Stomach smooth muscle (tissue), 2 donors: ENCODE measurements around the gene FAM20B.
"Not testable (repeated sequence)": the region's sequence is repeated elsewhere in the genome, so short reads cannot be mapped to it uniquely, and the experiment has no call there.

ENCODE experiments used
- H3K27ac ChIP-seq: one replicate; pipeline ENCODE4 v1.7.0; 2013; ENCODE audit warnings: mild to moderate bottlenecking, low read length, inconsistent platforms
- H3K27me3 ChIP-seq, 2 donors: one replicate each; pipeline ENCODE4 v1.7.0; 2013; ENCODE audit warnings: low read length in 2 of 2; ENCODE audit not compliant: insufficient read depth in 2 of 2, control insufficient read depth in 1 of 2
- H3K36me3 ChIP-seq, 2 donors: one replicate each; pipeline ENCODE4 v1.7.0; 2013; ENCODE audit warnings: low read length in 2 of 2; ENCODE audit not compliant: control insufficient read depth in 2 of 2, insufficient read depth in 2 of 2
- H3K4me1 ChIP-seq: one replicate; pipeline ENCODE4 v1.7.0; 2013; ENCODE audit warnings: low read length; ENCODE audit not compliant: control insufficient read depth, insufficient read depth
- H3K4me3 ChIP-seq, 2 donors: one replicate each; pipeline ENCODE4 v1.7.0; 2013; ENCODE audit warnings: low read length in 2 of 2
- H3K9ac ChIP-seq, 2 donors: one replicate each; pipeline ENCODE4 v1.7.0; 2013; ENCODE audit warnings: low read length in 2 of 2, mild to moderate bottlenecking in 1 of 2
- H3K9me3 ChIP-seq, 2 donors: one replicate each; pipeline ENCODE4 v1.7.0; 2013; ENCODE audit warnings: low read length in 2 of 2; ENCODE audit not compliant: control insufficient read depth in 2 of 2
- donor health status: healthy.
- donor health status: Pancreatic carcinoma.

Gene FAM20B

DNA sequence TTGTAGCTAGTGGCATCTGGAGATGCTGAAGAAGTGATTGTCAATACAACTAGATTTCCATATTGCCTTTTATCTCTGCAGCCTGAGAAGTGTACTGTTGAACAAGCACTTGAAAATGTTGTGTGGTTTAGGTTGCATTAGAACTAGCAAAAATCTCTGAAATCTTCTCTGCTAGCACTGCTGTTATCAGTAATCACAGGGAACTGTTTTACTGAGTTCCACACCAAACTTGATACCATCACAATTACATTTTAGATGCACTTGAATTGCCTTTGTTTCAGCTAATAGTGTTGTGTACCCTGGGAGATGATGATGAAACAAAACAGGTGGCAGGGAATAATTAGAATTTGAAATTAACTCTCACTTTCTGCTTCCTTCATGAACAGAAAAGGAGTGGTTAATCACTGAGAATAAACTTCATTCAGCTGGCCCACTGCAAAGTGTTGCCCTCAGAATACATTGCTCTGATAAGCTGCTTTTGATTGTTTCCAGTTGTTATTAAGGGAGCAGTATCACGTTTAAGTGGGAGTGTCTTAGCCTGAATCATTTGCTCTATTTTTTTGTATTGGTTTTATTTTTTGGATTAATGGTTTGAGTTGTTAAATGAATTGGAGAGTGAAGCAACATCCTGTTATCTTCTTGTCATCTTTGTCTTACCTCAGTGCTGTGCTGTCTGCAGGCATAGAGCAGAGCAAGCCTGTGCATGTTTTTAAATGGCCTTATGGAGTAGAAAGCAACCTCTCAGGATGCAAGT lies 13.0 kb downstream of the FAM20B start:
- peaks cover 28% of the 10 kb centered on the region for H3K4me1 ChIP-seq
- H3K27ac ChIP-seq = no peak overlapping the region
- H3K9ac ChIP-seq = no peak overlapping the region

DNA sequence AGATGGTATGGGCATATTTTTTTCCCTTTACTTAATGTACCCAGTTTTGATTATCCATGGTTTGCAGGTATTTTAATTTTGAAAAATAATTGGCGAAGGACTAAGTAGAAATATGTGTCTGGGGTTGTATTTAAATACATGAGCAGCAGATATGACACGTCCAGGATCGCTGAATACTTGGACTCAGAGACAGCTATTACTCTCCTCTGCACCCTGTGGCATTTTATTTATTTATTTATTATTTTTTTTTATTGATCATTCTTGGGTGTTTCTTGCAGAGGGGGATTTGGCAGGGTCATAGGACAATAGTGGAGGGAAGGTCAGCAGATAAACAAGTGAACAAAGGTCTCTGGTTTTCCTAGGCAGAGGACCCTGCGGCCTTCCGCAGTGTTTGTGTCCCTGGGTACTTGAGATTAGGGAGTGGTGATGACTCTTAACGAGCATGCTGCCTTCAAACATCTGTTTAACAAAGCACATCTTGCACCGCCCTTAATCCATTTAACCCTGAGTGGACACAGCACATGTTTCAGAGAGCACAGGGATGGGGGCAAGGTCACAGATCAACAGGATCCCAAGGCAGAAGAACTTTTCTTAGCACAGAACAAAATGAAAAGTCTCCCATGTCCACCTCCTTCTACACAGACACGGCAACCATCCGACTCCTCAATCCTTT lies 13.9 kb downstream of the FAM20B start:
- H3K27me3 ChIP-seq, H3K4me3 ChIP-seq, H3K9me3 ChIP-seq, H3K27ac ChIP-seq, H3K36me3 ChIP-seq, H3K9ac ChIP-seq: not testable (repeated sequence)
- H3K4me1 ChIP-seq = peaks cover 19% of the 10 kb centered on the region

More for the DNA sequence above, 13.0 kb downstream of the FAM20B start:
- H3K4me3 ChIP-seq = no peak overlapping the region
- H3K36me3 ChIP-seq = no peaks in the 10 kb centered on the region
- no peaks in the 10 kb centered on the region for H3K27me3 ChIP-seq
- no peaks in the 10 kb centered on the region for H3K9me3 ChIP-seq

DNA sequence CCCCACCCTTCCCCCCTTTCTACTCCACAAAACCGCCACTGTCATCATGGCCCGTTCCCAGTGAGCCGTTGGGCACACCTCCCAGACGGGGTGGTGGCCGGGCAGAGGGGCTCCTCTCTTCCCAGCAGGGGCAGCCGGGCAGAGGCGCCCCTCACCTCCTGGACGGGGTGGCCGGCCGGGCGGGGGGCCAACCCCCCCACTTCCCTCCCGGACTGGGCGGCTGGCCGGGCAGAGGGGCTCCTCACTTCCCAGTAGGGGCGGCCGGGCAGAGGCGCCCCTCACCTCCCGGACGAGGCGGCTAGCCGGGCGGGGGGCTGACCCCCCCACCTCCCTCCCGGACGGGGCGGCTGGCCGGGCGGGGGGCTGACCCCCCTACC lies 14.5 kb downstream of the FAM20B start:
- H3K27me3 ChIP-seq, H3K9me3 ChIP-seq, H3K27ac ChIP-seq, H3K36me3 ChIP-seq, H3K4me3 ChIP-seq, H3K9ac ChIP-seq: not testable (repeated sequence)
- H3K4me1 ChIP-seq = peaks cover 15% of the 10 kb centered on the region

DNA sequence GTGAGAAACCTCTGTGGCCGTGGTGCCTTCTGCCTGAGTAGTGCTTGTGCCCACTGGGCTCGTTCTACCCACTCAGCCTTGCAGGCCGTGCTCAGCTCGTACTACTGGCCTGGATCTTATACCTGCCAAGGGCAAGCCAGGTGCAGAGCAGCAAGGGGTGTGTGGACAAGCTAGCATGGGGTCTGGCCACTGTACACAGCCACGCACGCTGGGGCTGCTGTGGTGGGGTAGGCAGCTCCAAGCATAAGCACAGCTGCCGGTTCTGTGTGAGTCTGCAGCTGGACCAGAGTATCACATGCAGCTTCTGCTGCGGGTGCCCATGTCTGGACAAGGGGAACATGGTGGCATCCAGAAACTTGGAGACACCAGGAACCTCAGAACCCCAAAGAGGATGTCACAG lies 16.4 kb downstream of the FAM20B start:
- no peaks in the 10 kb centered on the region for H3K9me3 ChIP-seq
- no peaks in the 10 kb centered on the region for H3K36me3 ChIP-seq
- no peak overlapping the region for H3K4me3 ChIP-seq
- peaks cover 11% of the 10 kb centered on the region for H3K4me1 ChIP-seq
- no peak overlapping the region for H3K27ac ChIP-seq
- H3K27me3 ChIP-seq = no peaks in the 10 kb centered on the region
- no peak overlapping the region for H3K9ac ChIP-seq

DNA sequence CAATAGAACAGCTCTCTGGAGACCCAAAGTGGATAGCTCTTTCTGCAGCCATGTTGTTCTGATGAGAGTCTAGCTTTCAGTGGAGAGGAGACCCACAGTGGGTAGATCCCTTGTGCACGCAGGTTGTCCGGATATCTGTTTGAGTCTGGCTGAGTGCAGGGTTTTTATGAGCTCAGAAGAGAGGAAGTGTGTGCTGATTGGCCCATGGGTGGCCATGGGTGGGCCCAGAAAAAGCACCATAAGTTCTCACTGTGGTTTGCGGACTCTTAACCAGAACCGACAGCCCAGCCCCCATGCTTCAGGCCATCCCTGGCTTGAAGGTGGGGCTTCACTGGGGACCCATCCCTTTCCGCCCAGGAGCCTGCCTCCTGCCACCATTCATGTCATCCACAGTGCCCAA lies 17.0 kb downstream of the FAM20B start:
- Histone ChIP-seq H3K9me3 (no peaks in the 10 kb centered on the region), H3K4me3 (no peak overlapping the region), H3K36me3 (no peaks in the 10 kb centered on the region), H3K4me1 (peaks cover 16% of the 10 kb centered on the region), H3K9ac (no peak overlapping the region), H3K27ac (no peak overlapping the region), H3K27me3 (no peaks in the 10 kb centered on the region)

DNA sequence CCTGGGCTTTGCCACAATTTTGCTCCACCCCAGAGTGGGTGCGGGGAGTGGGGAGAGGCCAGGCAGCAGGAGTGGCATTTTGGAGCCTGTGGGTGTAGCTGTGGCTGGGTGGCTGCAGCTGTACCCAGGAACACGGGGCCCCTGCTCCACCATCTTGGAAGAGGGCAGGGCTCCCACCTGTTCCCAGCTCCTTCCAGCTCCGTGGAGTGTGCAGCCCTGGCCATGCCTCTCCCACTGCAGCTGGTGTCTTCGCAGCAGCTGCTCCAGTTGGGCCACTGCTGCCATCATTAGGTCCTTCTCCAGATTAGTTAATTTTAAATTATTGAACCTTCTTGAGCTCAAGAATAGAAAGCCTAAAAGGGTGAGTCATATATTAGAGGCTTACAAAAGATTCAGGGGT lies 17.6 kb downstream of the FAM20B start:
- no peak overlapping the region for H3K27ac ChIP-seq

DNA sequence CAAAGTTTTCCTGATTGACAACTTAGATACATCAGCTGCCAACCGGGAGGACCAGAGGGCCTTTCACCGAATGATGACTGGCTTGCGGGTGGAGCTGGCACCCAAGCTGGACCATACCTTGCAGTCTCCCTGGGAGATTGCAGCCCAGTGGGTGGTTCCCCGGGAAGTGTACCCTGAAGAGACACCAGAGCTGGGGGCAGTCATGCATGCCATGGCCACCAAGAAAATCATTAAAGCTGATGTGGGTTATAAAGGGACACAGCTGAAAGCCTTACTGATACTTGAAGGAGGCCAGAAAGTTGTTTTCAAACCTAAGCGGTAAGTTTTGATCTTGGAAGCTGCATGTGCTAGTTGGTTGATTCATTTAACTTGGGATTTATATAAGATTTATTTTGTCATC lies 18.2 kb downstream of the FAM20B start:
- Histone ChIP-seq H3K27me3 (no peaks in the 10 kb centered on the region), H3K27ac (no peak overlapping the region), H3K4me1 (peaks cover 12% of the 10 kb centered on the region), H3K9ac (no peak overlapping the region), H3K9me3 (no peaks in the 10 kb centered on the region), H3K36me3 (no peaks in the 10 kb centered on the region), H3K4me3 (no peak overlapping the region)

More for the DNA sequence above, 17.6 kb downstream of the FAM20B start:
- Histone ChIP-seq H3K9me3 (no peaks in the 10 kb centered on the region), H3K4me1 (peaks cover 12% of the 10 kb centered on the region), H3K27me3 (no peaks in the 10 kb centered on the region), H3K36me3 (no peaks in the 10 kb centered on the region), H3K4me3 (no peak overlapping the region), H3K9ac (no peak overlapping the region)

DNA sequence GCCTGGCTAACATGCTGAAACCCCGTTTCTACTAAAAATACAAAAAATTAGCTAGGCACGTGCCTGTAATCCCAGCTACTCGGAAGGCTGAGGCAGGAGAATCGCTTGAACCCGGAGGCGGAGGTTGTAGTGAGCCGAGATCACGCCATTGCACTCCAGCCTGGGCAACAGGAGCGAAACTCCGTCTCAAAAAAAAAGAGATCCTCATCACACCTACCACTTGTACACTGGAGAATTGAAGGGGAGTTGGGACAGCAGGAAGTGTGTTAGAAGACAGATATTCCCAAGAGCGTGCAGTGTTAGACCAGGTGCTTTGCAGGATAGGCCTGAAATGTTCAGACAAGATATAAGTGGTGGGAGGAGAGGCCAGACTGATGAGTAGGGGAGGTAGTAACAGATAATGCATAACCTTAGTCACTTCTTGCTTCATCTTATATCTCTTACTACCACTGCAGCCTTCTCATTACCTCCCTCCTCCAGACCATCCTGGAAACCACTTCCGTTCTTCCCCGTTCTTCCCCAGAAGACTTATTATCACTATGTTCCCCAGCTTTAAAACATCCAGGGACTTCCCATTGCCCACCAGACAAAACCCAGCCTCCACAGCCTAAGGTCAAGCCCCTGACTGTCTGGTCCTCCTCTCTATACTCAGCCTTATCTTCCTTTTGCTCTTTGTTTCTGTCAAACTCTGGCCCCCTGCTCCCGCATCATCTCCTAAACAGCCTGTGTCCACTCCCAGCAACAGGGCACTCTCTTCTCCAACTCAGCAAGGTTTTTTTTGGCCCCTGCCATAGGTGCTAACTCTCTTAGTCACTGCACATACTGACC lies 21.3 kb downstream of the FAM20B start:
- Histone ChIP-seq H3K9ac (no peak overlapping the region), H3K9me3 (no peaks in the 10 kb centered on the region), H3K4me3 (no peak overlapping the region), H3K4me1 (peaks cover 12% of the 10 kb centered on the region), H3K27me3 (no peaks in the 10 kb centered on the region), H3K36me3 (peaks cover 2 to 4% of the 10 kb centered on the region in 2 donors), H3K27ac (no peak overlapping the region)

DNA sequence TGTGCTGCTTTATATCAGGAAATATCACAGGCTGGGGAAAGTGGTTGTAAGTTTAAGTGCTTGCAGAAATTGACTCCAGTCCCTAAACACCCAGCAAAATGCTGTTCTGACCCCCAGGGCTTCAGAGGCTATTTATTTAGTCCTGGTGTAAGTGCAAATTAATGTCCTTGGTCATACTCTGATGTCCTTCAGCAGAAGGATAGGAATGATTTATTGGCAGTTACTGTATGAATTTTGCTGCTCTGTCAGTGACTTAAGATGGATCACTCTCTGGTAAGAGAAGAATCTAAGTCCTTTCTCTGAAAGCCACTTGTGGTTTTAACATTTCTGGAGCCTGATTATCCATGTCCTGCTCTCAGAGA lies 21.9 kb downstream of the FAM20B start:
- Histone ChIP-seq H3K27me3 (no peaks in the 10 kb centered on the region), H3K4me3 (no peak overlapping the region), H3K9ac (no peak overlapping the region), H3K36me3 (peaks cover 2 to 4% of the 10 kb centered on the region in 2 donors), H3K4me1 (peaks cover 8% of the 10 kb centered on the region), H3K27ac (no peak overlapping the region), H3K9me3 (no peaks in the 10 kb centered on the region)

DNA sequence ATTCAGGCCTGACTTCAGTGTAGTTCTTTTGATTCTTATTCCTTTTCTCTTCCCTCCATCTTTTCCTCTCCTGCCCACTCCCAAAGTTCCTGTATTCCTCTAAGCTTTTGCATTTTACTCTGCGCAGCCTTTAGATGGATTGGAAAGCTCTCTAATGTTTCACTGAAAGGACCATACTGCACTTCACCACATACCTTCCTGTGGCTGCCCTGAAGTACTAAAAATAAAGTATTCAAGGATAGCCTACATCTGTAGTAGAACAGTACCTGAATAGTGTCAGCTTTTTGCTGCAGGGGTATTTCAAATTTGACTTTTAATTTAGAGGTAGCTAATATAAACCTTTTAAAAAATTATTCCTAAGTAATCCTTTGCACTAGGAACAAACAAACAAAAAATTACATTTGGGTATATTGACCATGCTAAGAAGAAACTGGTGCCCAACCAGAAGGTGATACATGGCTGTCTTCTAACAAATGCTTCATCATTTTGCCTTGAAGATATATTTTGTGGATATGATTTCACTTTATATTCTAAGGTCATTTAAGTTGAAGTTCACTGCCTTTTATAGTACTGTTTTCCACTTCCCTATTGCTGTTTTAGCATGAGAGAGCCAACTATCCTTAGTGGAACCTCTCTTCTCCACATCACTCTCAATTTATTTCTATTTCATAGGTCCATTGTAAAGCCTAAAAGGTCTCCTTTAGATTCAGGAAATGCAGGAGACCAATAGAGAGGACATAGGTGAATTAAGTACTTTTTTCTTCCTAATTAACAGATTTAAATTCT lies 22.8 kb downstream of the FAM20B start:
- H3K27ac ChIP-seq = no peak overlapping the region
- peaks cover 2 to 4% of the 10 kb centered on the region in 2 donors for H3K36me3 ChIP-seq

More for the DNA sequence above, 22.8 kb downstream of the FAM20B start:
- Histone ChIP-seq H3K4me3 (no peak overlapping the region), H3K4me1 (peaks cover 8% of the 10 kb centered on the region), H3K9me3 (no peaks in the 10 kb centered on the region), H3K9ac (no peak overlapping the region), H3K27me3 (no peaks in the 10 kb centered on the region)
